ENCODE results near the gene PIANP.
A peak's percentile ranks its signal among the peaks of the same experiment; 100 is the strongest.

Gene PIANP

GRCh38 chr12:6667559-6668210, 32.9 kb downstream of the PIANP start:
- DNase-seq (ENCODE audit: low read depth): no peak

GRCh38 chr12:6666211-6666610, 34.4 kb downstream of the PIANP start:
- no peak for DNase-seq (ENCODE audit: low read depth)

GRCh38 chr12:6664902-6665301, 35.7 kb downstream of the PIANP start:
- DNase-seq (ENCODE audit: low read depth): no peak

GRCh38 chr12:6662906-6663742, 37.5 kb downstream of the PIANP start, which contains the start of gene ING4:
TSS of gene ING4 (minus strand) at chr12:6663119. CDS start at chr12:6663101, 18 bp downstream.
- peak; percentile 91 for DNase-seq (ENCODE audit: low read depth)

- DNase-seq (ENCODE audit: low read depth): no peak
These were observed 38.1 kb downstream of the PIANP start for GRCh38 chr12:6662602-6662905.

GRCh38 chr12:6653987-6654386, 46.6 kb downstream of the PIANP start:
- no peak for DNase-seq (ENCODE audit: low read depth)

- DNase-seq (ENCODE audit: low read depth): no peak
These were observed 47.3 kb downstream of the PIANP start for GRCh38 chr12:6653342-6653741.

- DNase-seq (ENCODE audit: low read depth): no peak
These were observed 48.2 kb downstream of the PIANP start for GRCh38 chr12:6652391-6652790.

- no peak for DNase-seq (ENCODE audit: low read depth)
These were observed 49.8 kb downstream of the PIANP start for GRCh38 chr12:6650832-6651231.

- DNase-seq (ENCODE audit: low read depth): no peak
These were observed 53.5 kb downstream of the PIANP start, which contains the start of gene ACRBP for GRCh38 chr12:6647083-6647604. TSS of gene ACRBP (minus strand) at chr12:6647432. CDS start at chr12:6647366, 66 bp downstream.

- no peak for DNase-seq (ENCODE audit: low read depth)
These were observed 54.1 kb downstream of the PIANP start for GRCh38 chr12:6646276-6647082.

- DNase-seq (ENCODE audit: low read depth): no peak
These were observed 55.7 kb downstream of the PIANP start for GRCh38 chr12:6644903-6645302.

GRCh38 chr12:6644257-6644596, 56.4 kb downstream of the PIANP start:
- no peak for DNase-seq (ENCODE audit: low read depth)
